Stimulated activated CD8-positive, alpha-beta memory T cell treated with anti-CD3 and anti-CD28 coated beads, Interleukin-15, amount 100 ng/mL, for 48 hours (primary cell): ENCODE measurements around the gene TRDMT1.
A peak's percentile ranks its signal among the peaks of the same experiment; 100 is the strongest.

Experiments used
- DNase-seq, 2 donors: peaks; one replicate each; pipeline ENCODE4 v3.0.0-alpha.2; 2020; ENCODE audit warnings: low read depth in 2 of 2

TRDMT1 gene

GRCh38 chr10:17200912-17201793 is at the start of gene TRDMT1:
TSS of gene TRDMT1 (minus strand) at chr10:17201672. CDS start at chr10:17201634, 38 bp downstream.
- peak; percentile 79 to 80 for DNase-seq

DNA sequence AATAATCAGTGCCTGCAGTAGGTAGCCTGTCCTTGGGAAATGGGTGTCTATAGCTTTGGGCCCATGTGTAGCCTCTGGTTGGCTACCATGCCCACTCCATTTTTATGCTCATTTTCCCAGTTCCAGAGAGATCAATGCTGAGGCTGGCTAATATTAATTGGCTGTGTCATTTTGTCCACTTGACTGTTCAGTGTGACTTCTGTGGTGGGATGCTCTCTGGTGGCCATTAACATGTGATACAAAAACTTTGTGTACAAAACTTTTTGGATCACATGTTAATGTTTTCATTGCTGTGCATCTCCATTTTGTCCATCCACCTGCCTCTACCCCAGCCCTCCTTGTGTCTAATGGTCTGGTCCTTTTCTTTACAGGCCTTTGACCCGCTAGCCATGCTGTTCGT is 49.3 kb upstream of the TRDMT1 start:
- DNase-seq: no peak

GRCh38 chr10:17249820-17250219 is 48.3 kb upstream of the TRDMT1 start:
- DNase-seq: no peak

GRCh38 chr10:17248964-17249363 is 47.5 kb upstream of the TRDMT1 start:
- DNase-seq: no peak

- DNase-seq: no peak
Observed at GRCh38 chr10:17247210-17247609, 45.7 kb upstream of the TRDMT1 start.

- DNase-seq: no peak
Observed at GRCh38 chr10:17244700-17245365, 43.4 kb upstream of the TRDMT1 start.

DNA sequence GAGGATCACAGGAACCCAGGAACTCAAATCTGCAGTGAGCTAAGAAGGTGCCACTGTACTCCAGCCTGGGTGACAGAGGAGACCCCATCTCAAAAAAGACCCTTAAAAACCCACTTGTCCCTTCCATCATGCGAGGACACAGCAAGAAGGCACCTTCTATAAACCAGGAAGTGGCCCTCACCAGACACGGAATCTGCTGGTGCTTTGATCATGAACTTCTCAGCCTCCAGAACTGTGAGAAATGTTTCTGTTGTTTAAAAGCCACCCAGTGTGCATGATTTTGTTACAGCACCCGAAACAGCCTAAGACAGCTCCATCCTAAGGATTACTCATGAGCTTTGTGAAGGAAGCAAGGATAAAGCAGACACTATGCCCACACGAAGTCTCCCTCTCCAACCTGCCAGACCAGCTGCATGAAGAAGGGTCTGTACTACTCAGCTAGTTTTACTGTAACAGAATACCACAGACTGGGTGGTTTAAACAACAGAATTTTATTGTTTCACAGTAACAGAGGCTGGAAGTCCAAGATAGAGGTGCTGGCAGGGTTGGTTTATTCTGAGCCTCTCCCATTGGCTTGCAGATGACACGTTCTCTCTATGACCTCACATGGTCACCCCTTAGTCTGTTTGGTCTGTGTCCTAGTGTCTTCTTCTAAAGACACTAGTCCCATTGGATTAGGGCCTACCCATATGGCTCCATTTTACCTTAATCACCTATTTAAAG is 40.3 kb upstream of the TRDMT1 start:
- no peak for DNase-seq

DNA sequence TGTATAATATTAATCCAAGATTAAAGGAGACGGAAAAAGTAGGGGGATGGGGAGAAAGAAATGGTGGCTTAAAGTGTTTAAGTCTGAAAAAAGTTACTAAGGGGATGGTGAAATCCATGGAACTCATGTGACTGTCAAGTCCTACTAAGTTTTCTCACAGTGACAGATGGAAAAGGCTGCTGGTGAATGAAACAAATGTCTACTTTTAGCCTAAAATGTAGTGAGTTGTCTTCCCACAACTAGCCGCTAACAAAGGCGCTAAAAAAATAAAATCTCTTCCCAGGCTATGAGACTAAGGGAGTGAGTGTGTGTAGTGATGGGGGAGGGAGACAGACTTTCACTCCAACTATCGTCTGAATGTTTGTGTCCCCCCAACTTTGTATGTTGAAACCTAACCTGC is 39.1 kb upstream of the TRDMT1 start:
- no peak for DNase-seq

DNA sequence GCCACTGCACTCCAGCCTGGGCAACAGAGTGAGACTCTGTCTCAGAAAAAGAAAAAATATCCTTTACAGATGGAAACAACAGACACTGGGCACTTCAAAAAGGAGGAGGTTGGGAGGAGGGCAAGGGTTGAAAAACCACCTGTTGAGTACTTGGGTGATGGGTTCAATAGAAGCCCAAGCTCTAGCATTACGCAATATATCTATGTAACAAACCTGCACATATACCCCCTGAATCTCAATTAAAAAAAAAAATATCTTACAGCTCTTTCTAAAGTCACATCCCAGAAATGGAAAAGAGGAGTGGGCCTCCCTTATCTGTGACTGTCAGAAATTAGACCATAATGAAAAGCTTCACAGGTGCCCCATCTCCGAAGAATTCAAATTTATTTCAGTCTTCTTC is 38.6 kb upstream of the TRDMT1 start:
- no peak for DNase-seq

DNA sequence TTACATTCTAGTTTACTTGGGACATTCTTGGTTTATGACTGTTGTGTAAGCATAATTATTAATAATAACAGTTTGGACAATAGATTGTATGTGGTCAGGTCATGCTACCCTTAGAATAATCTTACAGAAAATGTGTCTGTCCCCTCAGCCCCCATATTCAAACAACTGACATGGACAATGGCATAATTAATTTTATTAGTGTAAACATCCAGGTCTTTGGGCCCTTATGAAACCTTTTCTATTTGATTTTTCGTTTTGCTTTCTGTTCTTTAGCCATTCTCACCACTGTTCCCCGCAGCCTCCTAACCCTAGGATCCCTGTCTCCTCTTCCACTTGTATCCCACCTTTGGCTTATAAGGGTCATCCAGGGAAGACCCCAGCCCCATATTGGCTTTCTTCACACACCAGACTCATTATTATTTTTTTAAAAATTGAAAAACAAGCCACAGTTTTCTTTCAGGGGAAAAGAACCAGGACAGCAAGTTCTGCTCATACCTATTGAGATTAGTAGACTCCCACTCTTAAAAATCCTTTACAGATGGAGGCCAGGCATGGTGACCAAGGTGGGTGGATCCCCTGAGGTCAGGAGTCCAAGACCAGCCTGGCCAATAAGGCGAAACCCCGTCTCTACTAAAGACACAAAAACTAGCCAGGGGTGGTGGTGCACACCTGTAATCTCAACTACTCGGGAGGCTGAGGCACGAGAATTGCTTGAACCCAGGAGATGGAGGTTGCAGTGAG is 38.0 kb upstream of the TRDMT1 start:
- DNase-seq: no peak

GRCh38 chr10:17238445-17239291 is 37.2 kb upstream of the TRDMT1 start:
- no peak for DNase-seq

DNA sequence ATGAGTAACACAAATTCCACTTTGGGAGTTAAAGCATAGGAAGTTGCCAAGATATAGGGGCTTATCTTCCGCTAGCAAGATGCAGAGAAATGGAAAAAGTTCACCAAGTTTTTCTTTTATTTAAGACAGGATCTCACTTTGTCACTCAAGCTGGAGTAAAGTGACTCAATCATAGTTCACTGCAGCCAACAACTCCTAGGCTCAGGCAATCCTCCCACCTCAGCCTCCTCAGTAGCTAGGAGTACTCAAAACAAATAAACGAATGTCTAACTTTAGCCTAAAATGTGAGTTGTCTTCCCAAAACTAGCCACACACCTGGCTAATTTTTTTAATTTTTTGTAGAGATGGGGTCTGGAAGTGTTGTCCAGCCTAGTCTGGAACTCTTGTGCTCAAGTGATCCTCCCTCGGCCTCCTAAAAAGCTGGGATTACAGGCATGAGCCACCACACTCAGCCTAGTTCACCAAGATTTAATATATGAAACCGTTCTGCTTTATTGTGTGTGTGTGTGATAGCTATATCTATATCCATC is 36.5 kb upstream of the TRDMT1 start:
- no peak for DNase-seq

DNA sequence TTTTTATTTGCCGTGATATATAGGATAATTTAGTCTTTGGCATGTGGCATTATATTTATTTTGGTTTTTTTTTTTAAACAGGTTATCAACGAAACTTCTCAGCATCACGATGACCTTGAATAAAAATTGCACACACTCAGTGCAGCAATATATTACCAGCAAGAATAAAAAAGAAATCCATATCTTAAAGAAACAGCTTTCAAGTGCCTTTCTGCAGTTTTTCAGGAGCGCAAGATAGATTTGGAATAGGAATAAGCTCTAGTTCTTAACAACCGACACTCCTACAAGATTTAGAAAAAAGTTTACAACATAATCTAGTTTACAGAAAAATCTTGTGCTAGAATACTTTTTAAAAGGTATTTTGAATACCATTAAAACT is 35.7 kb upstream of the TRDMT1 start:
- no peak for DNase-seq

DNA sequence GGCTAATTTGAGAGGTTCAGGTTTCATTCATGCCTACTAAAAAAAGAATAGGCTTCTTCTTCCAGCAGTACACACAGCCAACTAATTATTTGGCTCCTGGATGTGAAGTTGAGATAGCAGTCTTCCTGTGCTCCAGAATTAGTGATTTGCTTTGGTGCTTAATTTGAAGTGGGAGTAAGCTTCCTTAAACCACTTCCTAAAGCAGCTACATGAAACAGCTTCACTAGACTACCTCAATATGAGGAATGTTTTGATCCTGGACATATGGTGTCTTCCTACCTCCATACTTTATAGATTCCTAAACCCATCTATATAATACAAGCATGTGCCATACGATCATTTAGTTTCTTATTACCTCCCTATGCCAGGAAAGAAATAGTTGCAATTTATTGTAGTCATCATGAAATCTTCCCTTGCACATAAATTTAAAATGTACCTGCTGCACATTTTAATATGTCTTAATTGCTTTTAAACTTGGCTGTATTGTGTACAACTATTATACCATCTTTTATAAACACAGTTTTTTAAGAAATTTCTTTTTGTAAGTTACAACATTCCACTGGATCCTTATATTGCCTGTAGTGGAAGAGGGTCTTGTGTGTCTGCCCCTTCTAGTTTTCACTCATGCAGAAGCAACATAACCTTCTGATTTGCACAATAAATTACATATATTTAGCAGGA is 35.1 kb upstream of the TRDMT1 start:
- DNase-seq: no peak

DNA sequence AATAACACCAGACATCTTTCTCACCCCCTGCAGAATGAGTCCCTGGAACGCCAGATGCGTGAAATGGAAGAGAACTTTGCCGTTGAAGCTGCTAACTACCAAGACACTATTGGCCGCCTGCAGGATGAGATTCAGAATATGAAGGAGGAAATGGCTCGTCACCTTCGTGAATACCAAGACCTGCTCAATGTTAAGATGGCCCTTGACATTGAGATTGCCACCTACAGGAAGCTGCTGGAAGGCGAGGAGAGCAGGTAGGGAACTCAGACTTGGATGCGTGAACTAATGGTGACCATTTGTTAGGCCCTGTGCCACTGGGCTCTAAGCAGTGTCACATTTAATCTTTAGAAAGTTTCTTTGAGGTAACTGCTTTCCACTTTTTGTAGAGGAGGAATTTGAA is 33.7 kb upstream of the TRDMT1 start:
- no peak for DNase-seq

- no peak for DNase-seq
Observed at GRCh38 chr10:17234431-17234945, 33.0 kb upstream of the TRDMT1 start.

- DNase-seq: no peak
Observed at GRCh38 chr10:17233286-17233991, 32.0 kb upstream of the TRDMT1 start.

GRCh38 chr10:17232276-17232960 is 30.9 kb upstream of the TRDMT1 start:
- DNase-seq: no peak

- DNase-seq: no peak
Observed at GRCh38 chr10:17231788-17232187, 30.3 kb upstream of the TRDMT1 start.
